GM12872 (cell line): Measurements from ENCODE around the gene ARID2.

ENCODE experiments used
- TF ChIP-seq, protein P1 (sequence below): IDR thresholded peaks from 3 replicates; pipeline ENCODE4 v1.5.1; 2011; ENCODE audit warnings: low read depth, mild to moderate bottlenecking, low read length, moderate library complexity; ENCODE audit not compliant: insufficient read depth

ARID2 gene

DNA sequence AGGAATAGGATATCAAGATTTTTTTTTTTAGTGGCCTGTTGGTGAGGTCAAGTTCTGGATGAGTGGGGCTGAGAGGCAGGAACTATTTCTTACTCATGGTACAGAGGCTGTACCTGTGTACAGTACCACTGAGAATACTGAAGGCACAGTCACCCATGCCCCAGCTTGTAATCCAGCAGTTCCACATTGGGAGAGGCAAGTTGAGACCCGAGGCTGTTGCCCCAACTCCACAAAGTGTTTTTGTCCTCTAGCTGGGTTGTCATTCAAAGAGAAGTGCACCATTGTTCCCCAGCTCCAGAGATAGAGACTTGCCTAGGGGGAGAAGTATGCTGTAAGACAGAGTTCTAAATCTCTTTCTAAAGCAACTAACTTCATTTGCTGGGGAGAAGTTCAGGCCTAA is 38.7 kb downstream of the ARID2 start:
- TF ChIP-seq, protein P1, sequence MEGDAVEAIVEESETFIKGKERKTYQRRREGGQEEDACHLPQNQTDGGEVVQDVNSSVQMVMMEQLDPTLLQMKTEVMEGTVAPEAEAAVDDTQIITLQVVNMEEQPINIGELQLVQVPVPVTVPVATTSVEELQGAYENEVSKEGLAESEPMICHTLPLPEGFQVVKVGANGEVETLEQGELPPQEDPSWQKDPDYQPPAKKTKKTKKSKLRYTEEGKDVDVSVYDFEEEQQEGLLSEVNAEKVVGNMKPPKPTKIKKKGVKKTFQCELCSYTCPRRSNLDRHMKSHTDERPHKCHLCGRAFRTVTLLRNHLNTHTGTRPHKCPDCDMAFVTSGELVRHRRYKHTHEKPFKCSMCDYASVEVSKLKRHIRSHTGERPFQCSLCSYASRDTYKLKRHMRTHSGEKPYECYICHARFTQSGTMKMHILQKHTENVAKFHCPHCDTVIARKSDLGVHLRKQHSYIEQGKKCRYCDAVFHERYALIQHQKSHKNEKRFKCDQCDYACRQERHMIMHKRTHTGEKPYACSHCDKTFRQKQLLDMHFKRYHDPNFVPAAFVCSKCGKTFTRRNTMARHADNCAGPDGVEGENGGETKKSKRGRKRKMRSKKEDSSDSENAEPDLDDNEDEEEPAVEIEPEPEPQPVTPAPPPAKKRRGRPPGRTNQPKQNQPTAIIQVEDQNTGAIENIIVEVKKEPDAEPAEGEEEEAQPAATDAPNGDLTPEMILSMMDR, result no peak

DNA sequence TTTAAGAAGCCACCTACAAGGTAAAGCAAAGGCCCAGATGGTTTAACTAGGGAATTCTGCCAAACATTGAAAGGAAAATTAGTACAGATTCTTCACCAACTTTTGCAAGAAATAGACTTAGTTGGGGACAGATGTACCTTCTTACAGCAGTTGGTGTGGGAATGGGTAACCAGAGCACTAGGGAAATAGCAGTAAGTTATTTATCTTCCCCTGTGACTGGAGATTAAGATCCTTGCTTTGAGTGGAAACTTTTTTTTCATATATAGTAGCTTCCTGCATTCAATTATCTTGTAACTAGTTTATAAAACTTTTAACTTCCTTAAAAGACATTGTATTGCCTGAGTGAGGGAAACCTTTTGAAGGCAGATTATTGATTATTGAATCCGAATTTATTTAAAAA is 44.2 kb downstream of the ARID2 start:
- TF ChIP-seq, protein P1, result no peak

DNA sequence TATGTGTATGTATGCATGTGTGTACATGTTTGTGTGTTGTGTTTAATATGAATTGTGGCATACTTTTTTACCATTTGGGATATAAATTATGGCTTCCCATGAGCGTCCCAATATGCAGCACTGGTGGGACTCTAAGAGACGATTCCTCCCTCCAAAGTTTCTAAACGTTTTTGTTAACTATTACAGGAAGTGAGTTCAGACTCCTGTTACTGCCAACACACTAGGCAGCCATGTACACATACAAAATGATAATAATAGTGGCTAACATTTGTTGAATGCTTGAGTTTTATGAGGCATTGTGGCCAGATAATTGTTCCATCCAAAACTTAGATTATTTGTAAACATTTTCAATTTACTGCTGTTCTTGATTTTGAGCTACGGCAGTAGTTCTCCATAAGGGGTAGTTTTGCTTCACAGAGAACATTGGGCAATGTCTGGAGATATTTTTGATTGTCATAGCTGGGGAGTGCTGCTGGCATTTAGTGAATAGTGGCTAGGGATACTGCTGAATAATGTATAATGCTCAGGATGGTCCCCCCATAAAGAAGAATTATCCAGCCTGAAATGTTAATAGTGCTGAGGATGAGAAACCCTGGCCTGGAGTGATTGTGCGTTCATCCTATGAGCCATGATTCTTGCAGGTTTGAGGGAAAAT is 45.1 kb downstream of the ARID2 start:
- TF ChIP-seq, protein P1, result no peak

DNA sequence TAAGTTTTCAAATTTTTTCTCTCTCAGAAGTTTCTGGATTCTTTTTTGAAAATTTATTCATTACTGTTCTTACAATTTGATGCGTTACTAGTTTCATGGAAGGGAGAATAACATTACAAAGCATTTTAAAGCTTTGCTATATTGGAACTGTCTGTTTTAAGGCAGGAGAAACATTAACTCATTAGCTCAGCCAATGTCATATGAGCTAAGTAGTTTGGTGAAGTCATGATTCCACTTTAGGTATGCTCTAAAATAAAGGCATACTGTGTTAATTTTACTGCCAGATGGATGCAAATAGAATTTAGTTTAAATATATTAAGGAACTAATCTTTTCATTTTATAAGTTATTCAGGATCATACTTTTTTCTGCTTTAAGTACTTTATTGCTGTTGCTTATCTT is 46.0 kb downstream of the ARID2 start:
- TF ChIP-seq, protein P1, result no peak

DNA sequence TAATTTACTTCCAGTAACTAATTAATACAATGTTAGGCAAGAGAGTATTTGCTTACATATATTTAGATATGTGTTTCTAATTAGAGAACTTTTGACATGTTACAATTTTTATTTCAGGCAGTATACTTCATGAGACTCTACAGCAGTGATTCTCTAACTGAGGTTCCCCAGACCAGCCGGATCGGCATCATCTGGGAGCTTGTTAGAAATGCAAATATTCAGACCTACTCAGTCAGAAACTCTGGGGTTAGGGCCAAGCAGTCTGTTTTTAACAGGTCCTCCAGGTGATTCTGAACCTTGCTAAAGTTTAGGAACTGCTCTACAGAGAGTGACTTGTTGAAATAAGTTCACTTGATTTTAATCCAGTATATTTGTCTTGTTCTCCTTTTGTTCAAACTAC is 46.5 kb downstream of the ARID2 start:
- TF ChIP-seq, protein P1, result no peak

DNA sequence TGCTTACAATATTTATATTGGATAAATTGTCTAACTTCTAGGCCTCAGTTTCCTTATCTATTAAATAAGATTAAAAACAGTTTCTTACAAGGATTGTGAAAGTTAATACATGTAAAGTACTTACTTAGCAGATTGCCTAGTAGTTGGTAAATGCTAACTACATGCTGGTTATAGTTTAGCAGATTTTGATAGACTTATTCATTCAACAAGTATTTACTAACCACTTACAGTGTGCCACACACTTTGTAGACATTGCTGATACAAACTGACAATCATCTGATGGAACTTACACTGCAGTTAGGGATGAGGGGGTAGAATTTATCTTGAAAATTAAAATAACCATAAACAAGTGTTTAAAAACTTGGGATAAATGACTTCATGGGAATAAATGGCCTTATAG is 50.4 kb downstream of the ARID2 start:
- TF ChIP-seq, protein P1, result no peak

DNA sequence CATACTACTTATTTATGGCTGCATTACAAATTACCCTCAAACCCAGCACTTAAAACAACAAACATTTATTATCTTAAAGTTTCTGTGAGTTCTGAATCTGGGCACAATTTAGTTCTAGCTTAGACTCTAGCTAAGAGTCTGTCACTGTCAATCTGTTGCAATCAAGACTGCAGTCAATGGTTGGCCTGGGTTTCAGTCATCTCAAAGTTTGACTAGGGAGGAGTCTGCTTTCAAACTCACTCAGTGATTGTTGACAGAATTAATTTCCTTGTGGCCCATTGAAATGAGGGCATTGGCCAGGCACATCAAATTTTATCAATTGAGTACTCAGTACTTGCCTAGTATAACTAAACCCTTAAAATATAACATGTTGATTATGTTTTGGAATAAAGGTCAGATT is 51.6 kb downstream of the ARID2 start:
- TF ChIP-seq, protein P1, result no peak

DNA sequence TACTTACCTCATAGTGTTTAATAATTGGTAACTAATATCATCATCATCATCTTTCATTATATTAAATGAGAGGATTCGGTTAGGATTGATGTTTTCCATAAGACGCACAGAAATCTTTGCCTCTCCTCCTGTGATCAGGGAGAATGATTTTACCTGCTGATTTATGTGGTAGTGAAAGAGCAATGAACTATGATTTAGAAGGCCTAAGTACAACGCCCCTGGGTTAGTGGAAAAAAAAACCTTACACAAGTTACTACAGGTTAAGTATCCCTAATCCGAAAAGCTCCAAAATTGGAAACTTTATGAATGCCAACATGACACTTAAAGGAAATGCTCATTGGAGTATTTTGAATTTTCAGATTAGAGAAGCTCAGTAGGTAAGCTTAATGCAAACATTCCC is 55.8 kb downstream of the ARID2 start:
- TF ChIP-seq, protein P1, result no peak
